Cardiac muscle cell (in vitro differentiated cells and primary cell): Measurements from ENCODE around the gene RBM19. TPM values are rescaled to one million over a fixed set of nuclear protein-coding genes. Genes with fewer than 3 reads are reported as not detected.

Experiments
- DNase-seq, 2 donors: peaks; one replicate each; pipeline versions ENCODE4 v3.0.0 to v3.0.0-alpha.2; 2010 to 2017; ENCODE audit warnings: low read depth in 1 of 2, low spot score in 1 of 2
- H3K27ac ChIP-seq: fragments of 200-600 bp; sonication (generic); 2 replicates; pipeline ENCODE4 v1.5.1; 2016
- H3K27me3 ChIP-seq: fragments of 200-600 bp; sonication (generic); 2 replicates; pipeline ENCODE4 v1.6.0; 2016; ENCODE audit warnings: control low read depth
- H3K36me3 ChIP-seq: fragments of 200-600 bp; sonication (generic); 2 replicates; pipeline ENCODE4 v1.5.1; 2016; ENCODE audit warnings: control low read depth
- H3K4me1 ChIP-seq: fragments of 200-600 bp; sonication (generic); 2 replicates; pipeline ENCODE4 v1.8.1; 2017; ENCODE audit warnings: low read depth, mild to moderate bottlenecking, mixed run types
- H3K4me3 ChIP-seq: fragments of 200-600 bp; sonication (generic); 2 replicates; pipeline ENCODE4 v1.5.1; 2016; ENCODE audit warnings: mild to moderate bottlenecking
- H3K9me3 ChIP-seq: fragments of 200-600 bp; sonication (generic); 2 replicates; pipeline ENCODE4 v1.5.1; 2017; ENCODE audit warnings: low read depth, mild to moderate bottlenecking, control low read depth
- CTCF ChIP-seq: IDR thresholded peaks from 2 replicates; pipeline ENCODE4 v1.5.1; 2012; ENCODE audit warnings: low read depth, mild to moderate bottlenecking, low read length
- polyA plus RNA-seq: library from polyadenylated mRNA; unstranded; fragments of >200 nt; fragmentation: Nextera tagmentation; extraction: Ambion mirVana; gene quantifications from 2 replicates; pipeline ENCODE4 v1.2.1, GENCODE V29; 2016
- total RNA-seq: library from RNA; depleted of rRNA; stranded (reverse); fragments of >200 nt; gene quantifications from 2 replicates; pipeline ENCODE4 v1.2.3, GENCODE V29; 2016

The RBM19 gene
- total and polyA plus RNA-seq, 2 experiments from 2014 or later, result 28.1 to 31.0 TPM

DNA sequence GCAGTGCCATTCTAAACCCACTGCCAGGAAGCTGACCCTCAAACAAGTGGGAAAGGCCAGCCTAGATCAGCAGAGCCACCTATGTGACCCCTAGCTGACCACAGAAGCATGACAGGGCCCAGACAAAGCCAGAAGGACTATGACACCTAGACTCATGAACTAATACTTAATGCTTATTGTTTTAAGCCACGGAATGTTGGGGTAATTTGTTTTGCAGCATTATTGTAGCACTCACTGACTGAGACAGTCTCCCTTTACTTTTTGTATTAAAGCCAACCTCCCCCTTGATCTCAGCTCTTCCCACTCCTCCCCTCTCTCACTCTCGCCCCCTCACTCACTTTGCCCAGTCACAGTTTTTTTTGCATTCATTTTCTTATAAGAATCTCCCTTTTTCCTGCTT is 186.4 kb downstream of the RBM19 start:
- no peak for DNase-seq
- no peak for TF ChIP-seq CTCF
- Histone ChIP-seq H3K27ac (no peak overlapping the region), H3K9me3 (no peaks in the 10 kb centered on the region), H3K36me3 (no peaks in the 10 kb centered on the region), H3K4me1 (no peaks in the 10 kb centered on the region), H3K27me3 (no peaks in the 10 kb centered on the region), H3K4me3 (no peak overlapping the region)

DNA sequence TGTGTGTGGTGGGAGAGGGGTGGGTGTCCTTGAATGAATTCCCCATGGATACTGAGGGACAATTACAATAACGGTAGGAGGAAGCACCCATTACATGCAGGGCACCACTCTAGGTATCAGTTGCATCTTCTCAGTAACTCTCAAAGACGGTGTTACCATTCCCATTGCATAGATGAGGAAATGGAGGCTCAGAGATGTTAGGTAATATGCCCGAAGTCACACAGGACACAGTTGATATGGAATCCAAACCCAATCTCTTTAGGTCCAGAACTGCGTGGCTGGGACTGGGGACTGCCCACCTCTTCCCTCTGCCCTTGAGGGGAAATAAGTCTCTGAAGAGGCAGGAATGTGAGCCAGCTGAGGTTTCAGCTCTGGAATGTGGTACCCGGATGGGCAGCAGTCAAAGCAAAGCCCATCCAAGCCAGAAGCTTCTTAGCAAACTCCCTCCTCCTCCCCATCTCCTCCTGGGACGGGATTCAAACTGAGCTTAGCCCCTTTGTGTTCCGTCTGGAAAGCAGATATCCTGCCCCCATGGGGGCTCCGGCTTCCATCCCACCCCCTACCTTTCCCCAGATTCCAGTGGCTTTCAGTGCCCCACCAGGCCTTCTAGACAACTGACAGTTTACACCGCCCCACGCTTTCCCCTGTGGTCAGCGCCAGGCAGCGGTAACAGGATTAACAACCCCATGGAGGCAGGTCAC is 187.5 kb downstream of the RBM19 start:
- Histone ChIP-seq H3K4me1 (no peaks in the 10 kb centered on the region), H3K4me3 (no peak overlapping the region), H3K36me3 (no peaks in the 10 kb centered on the region), H3K9me3 (no peaks in the 10 kb centered on the region), H3K27ac (no peak overlapping the region), H3K27me3 (no peaks in the 10 kb centered on the region)
- no peak for TF ChIP-seq CTCF
- DNase-seq, result no peak

DNA sequence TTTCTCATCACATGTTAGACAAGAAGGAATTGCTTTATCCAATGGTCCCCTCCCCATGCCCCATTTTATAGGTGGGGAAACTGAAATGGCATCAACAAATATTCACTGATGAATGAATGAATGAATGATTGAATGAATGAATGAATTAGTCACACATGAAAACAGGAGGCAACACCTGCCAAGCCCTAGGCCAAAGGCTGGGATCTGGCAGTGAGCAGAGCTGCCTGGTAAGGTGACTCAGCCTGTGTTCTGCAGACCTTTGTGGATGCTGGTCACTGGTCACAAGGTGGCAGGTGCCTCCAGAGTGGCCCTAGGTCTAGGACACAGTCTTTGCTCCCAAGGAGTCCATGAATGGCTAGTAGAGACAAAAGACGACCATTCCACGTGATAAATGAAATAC is 188.4 kb downstream of the RBM19 start:
- Histone ChIP-seq H3K36me3 (no peaks in the 10 kb centered on the region), H3K27ac (no peak overlapping the region), H3K27me3 (no peaks in the 10 kb centered on the region), H3K4me3 (no peak overlapping the region), H3K9me3 (no peaks in the 10 kb centered on the region), H3K4me1 (no peaks in the 10 kb centered on the region)
- DNase-seq, result no peak
- no peak for TF ChIP-seq CTCF

GRCh38 chr12:113776536-113776935 is 189.6 kb downstream of the RBM19 start:
- no peak for DNase-seq
- TF ChIP-seq CTCF, result no peak
- Histone ChIP-seq H3K27ac (no peak overlapping the region), H3K36me3 (no peaks in the 10 kb centered on the region), H3K27me3 (no peaks in the 10 kb centered on the region), H3K4me3 (no peak overlapping the region), H3K9me3 (no peaks in the 10 kb centered on the region), H3K4me1 (no peaks in the 10 kb centered on the region)

DNA sequence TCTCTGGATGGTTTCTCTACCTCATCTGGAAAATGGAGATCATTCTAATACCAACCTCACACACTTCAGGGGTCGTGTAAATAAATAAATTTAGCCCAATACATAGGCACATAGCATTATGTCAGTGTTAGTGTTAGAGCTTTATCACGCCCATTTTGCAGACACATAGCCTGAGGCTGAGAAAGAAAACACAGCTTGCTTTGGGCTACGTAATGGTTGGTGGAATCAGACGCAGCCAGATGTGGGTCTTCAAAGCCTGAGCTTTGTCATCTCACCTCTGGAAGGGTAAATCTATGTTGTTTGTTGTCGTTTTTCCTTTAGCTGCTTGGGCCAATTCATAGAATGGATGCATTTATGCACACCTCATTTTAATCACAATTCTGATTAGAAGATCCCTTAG is 191.6 kb downstream of the RBM19 start:
- no peaks in the 10 kb centered on the region for H3K4me1 ChIP-seq
- no peaks in the 10 kb centered on the region for H3K27me3 ChIP-seq
- H3K27ac ChIP-seq, result no peak overlapping the region
- no peak for TF ChIP-seq CTCF
- no peaks in the 10 kb centered on the region for H3K36me3 ChIP-seq
- no peak for DNase-seq
- H3K4me3 ChIP-seq, result no peak overlapping the region
- H3K9me3 ChIP-seq, result no peaks in the 10 kb centered on the region
